Glomerular visceral epithelial cell (primary cell): Measurements from ENCODE around the gene SLCO2A1.

Source experiments
- DNase-seq: peaks from one replicate; pipeline ENCODE4 v3.0.0-alpha.2; 2016; ENCODE audit errors: extremely low spot score

The SLCO2A1 gene

GRCh38 chr3:133933097-133934024, 96.4 kb downstream of the SLCO2A1 start:
- no peak for DNase-seq

GRCh38 chr3:133932009-133932408, 97.7 kb downstream of the SLCO2A1 start:
- no peak for DNase-seq

GRCh38 chr3:133931084-133931483, 98.6 kb downstream of the SLCO2A1 start:
- DNase-seq, result no peak

- DNase-seq, result peak; percentile 65
These were observed 99.3 kb downstream of the SLCO2A1 start for GRCh38 chr3:133930341-133930933.

- DNase-seq, result no peak
These were observed 100.7 kb downstream of the SLCO2A1 start for GRCh38 chr3:133928903-133929607.

- no peak for DNase-seq
These were observed 101.4 kb downstream of the SLCO2A1 start for GRCh38 chr3:133928136-133928893.

GRCh38 chr3:133927540-133928066, 102.1 kb downstream of the SLCO2A1 start:
- peak; percentile 49 for DNase-seq

GRCh38 chr3:133926736-133927539, 102.8 kb downstream of the SLCO2A1 start:
- no peak for DNase-seq

- no peak for DNase-seq
These were observed 103.6 kb downstream of the SLCO2A1 start for GRCh38 chr3:133925960-133926735.

- DNase-seq, result no peak
These were observed 105.7 kb downstream of the SLCO2A1 start for GRCh38 chr3:133924041-133924440.

- DNase-seq, result no peak
These were observed 108.1 kb downstream of the SLCO2A1 start for GRCh38 chr3:133921592-133921991.

- DNase-seq, result no peak
These were observed 112.6 kb downstream of the SLCO2A1 start for GRCh38 chr3:133917144-133917543.

- peak; percentile 25 for DNase-seq
These were observed 113.8 kb downstream of the SLCO2A1 start for GRCh38 chr3:133915685-133916658.

GRCh38 chr3:133914839-133915600, 114.7 kb downstream of the SLCO2A1 start:
- no peak for DNase-seq

GRCh38 chr3:133910422-133910821, 119.3 kb downstream of the SLCO2A1 start:
- no peak for DNase-seq

- DNase-seq, result no peak
These were observed 124.3 kb downstream of the SLCO2A1 start for GRCh38 chr3:133905376-133905775.

GRCh38 chr3:133901847-133902246, 127.9 kb downstream of the SLCO2A1 start:
- no peak for DNase-seq

- DNase-seq, result no peak
These were observed 128.6 kb downstream of the SLCO2A1 start for GRCh38 chr3:133901083-133901482.
